Calu3 (cell line): Measurements from ENCODE around the gene FGF13. TPM values are rescaled to one million over a fixed set of nuclear protein-coding genes. Genes with fewer than 3 reads are reported as not detected.

Experiments used
- BruUV-seq: library from RNA; stranded (reverse); fragments of 400-500 nt; replicated peaks from 2 replicates; lab custom pipeline; 2021; lab: Mats Ljungman, UMichigan
- CTCF ChIA-PET: fragments of 300-600 bp; sonication (Branson Sonifier 250); formaldehyde crosslinking; loops from one replicate; lab custom pipeline; 2022; ENCODE audit warnings: antibody characterized with exemption; lab: Charles Lee
- DNase-seq: peaks from one replicate; pipeline ENCODE4 v3.0.0; 2022
- H3K27ac Mint-ChIP-seq: one replicate; pipeline ENCODE4 v1.8.0; 2022; ENCODE audit warnings: mixed read lengths; ENCODE audit not compliant: unreplicated experiment
- H3K27me3 Mint-ChIP-seq: one replicate; pipeline ENCODE4 v1.8.0; 2022; ENCODE audit warnings: mixed read lengths; ENCODE audit not compliant: unreplicated experiment
- H3K36me3 Mint-ChIP-seq: one replicate; pipeline ENCODE4 v1.8.0; 2022; ENCODE audit warnings: mild to moderate bottlenecking, moderate library complexity, mixed read lengths; ENCODE audit not compliant: insufficient read depth, unreplicated experiment
- H3K4me1 Mint-ChIP-seq: one replicate; pipeline ENCODE4 v1.8.0; 2022; ENCODE audit warnings: mild to moderate bottlenecking, low read depth, mixed read lengths; ENCODE audit not compliant: unreplicated experiment
- H3K4me3 Mint-ChIP-seq: one replicate; pipeline ENCODE4 v1.8.0; 2022; ENCODE audit warnings: mild to moderate bottlenecking, low read depth, moderate library complexity, mixed read lengths; ENCODE audit not compliant: unreplicated experiment
- H3K9me3 Mint-ChIP-seq: one replicate; pipeline ENCODE4 v1.8.0; 2022; ENCODE audit warnings: low read depth, mixed read lengths; ENCODE audit not compliant: unreplicated experiment
- CTCF ChIP-seq: fragments of 200-600 bp; IDR thresholded peaks from one replicate; pipeline ENCODE4 v1.8.0; 2022; ENCODE audit warnings: antibody characterized with exemption; ENCODE audit not compliant: unreplicated experiment
- intact Hi-C: fragments of 100-400 bp; cut with micrococcal nuclease; formaldehyde crosslinking; loops from one replicate; pipeline ENCODE4 v1.10.0; 2022; ENCODE audit not compliant: unreplicated experiment
- total RNA-seq: library from RNA; stranded (reverse); gene quantifications from 2 replicates; pipeline ENCODE4 v1.2.3, GENCODE V29; 2022

Gene FGF13
- total RNA-seq, 1 experiment from 2014 or later: not detected

GRCh38 chrX:138709886-138710791 lies 1.4 kb downstream of the FGF13 start:
- intact Hi-C loops: no loop called here
- peaks cover 3% of the 10 kb centered on the region for H3K9me3 Mint-ChIP-seq
- TF ChIP-seq CTCF: no peak
- BruUV-seq: no TSS peak
- CTCF ChIA-PET: no interaction called here
- no peak overlapping the region for H3K27ac Mint-ChIP-seq
- H3K4me1 Mint-ChIP-seq: no peaks in the 10 kb centered on the region
- H3K27me3 Mint-ChIP-seq: peaks cover 12% of the 10 kb centered on the region
- no peak overlapping the region for H3K4me3 Mint-ChIP-seq
- H3K36me3 Mint-ChIP-seq: no peaks in the 10 kb centered on the region
- no peak for DNase-seq

- H3K4me3 Mint-ChIP-seq: no peak overlapping the region
- intact Hi-C loops: no loop called here
- H3K27me3 Mint-ChIP-seq: peaks cover 10% of the 10 kb centered on the region
- BruUV-seq: no TSS peak
- no peaks in the 10 kb centered on the region for H3K4me1 Mint-ChIP-seq
- no peaks in the 10 kb centered on the region for H3K9me3 Mint-ChIP-seq
- no peak for TF ChIP-seq CTCF
- no peak overlapping the region for H3K27ac Mint-ChIP-seq
- no peaks in the 10 kb centered on the region for H3K36me3 Mint-ChIP-seq
- CTCF ChIA-PET: no interaction called here
- no peak for DNase-seq
Measured at GRCh38 chrX:138708268-138708667, 3.2 kb downstream of the FGF13 start.

- Mint-ChIP-seq H3K4me3 (no peak overlapping the region), H3K27me3 (peaks cover 6% of the 10 kb centered on the region), H3K9me3 (peaks cover under 1% of the 10 kb centered on the region), H3K36me3 (no peaks in the 10 kb centered on the region), H3K4me1 (no peaks in the 10 kb centered on the region), H3K27ac (no peak overlapping the region)
- CTCF ChIA-PET: no interaction called here
- DNase-seq: no peak
- intact Hi-C loops: no loop called here
- no peak for TF ChIP-seq CTCF
- BruUV-seq: no TSS peak
Measured at GRCh38 chrX:138704596-138704995, 6.9 kb downstream of the FGF13 start.

GRCh38 chrX:138704101-138704500 lies 7.4 kb downstream of the FGF13 start:
- H3K27ac Mint-ChIP-seq: no peak overlapping the region
- intact Hi-C loops: no loop called here
- H3K27me3 Mint-ChIP-seq: peaks cover 11% of the 10 kb centered on the region
- no peaks in the 10 kb centered on the region for H3K36me3 Mint-ChIP-seq
- no TSS peak for BruUV-seq
- no peak for TF ChIP-seq CTCF
- H3K4me1 Mint-ChIP-seq: no peaks in the 10 kb centered on the region
- H3K9me3 Mint-ChIP-seq: peaks cover 3% of the 10 kb centered on the region
- DNase-seq: no peak
- no peak overlapping the region for H3K4me3 Mint-ChIP-seq
- CTCF ChIA-PET: no interaction called here
